Upper lobe of left lung (tissue), 6 donors: ENCODE data around the gene SDK2. TPM values are rescaled to one million over a fixed set of nuclear protein-coding genes. Genes with fewer than 3 reads are reported as not detected.

Source experiments
- ATAC-seq, 2 donors: fragments of 200-7000 bp; cut with Tn5 transposase; one replicate each; pipeline ENCODE4 v1.9.1; 2022; ENCODE audit warnings: mild to moderate bottlenecking in 2 of 2, moderate library complexity in 2 of 2; ENCODE audit not compliant: low FRiP score in 2 of 2
- DNase-seq, 2 donors: peaks; one replicate each; pipeline ENCODE4 v3.0.0-alpha.2; 2019 to 2020
- H3K27ac ChIP-seq, 4 donors: fragments of 200-600 bp; sonication (generic); one replicate each; pipeline ENCODE4 v1.5.1; 2016 to 2019
- H3K27me3 ChIP-seq, 4 donors: fragments of 200-600 bp; sonication (generic); one replicate each; pipeline ENCODE4 v1.5.1; 2017 to 2019
- H3K36me3 ChIP-seq, 4 donors: fragments of 200-600 bp; sonication (generic); one replicate each; pipeline ENCODE4 v1.5.1; 2016 to 2019
- H3K4me1 ChIP-seq, 4 donors: fragments of 200-600 bp; sonication (generic); one replicate each; pipeline ENCODE4 v1.5.1; 2018 to 2019
- H3K4me3 ChIP-seq, 4 donors: fragments of 200-600 bp; sonication (generic); one replicate each; pipeline ENCODE4 v1.5.1; 2017 to 2019; ENCODE audit warnings: mild to moderate bottlenecking in 2 of 4, moderate library complexity in 1 of 4
- H3K9me3 ChIP-seq, 4 donors: fragments of 200-600 bp; sonication (generic); one replicate each; pipeline ENCODE4 v1.5.1; 2018 to 2019
- CTCF ChIP-seq, 6 experiments: fragments of 450-650 bp in 4 of 6; fragments of 200-600 bp in 2 of 6; sonication (generic) in 2 of 6; IDR thresholded peaks; one replicate each; pipeline ENCODE4 v1.5.1; 2016 to 2019; ENCODE audit warnings: antibody characterized with exemption in 6 of 6
- EP300 ChIP-seq, 4 donors: sonication (generic); formaldehyde crosslinking; IDR thresholded peaks; one replicate each; pipeline ENCODE4 v1.5.1; 2017; ENCODE audit warnings: antibody characterized with exemption in 4 of 4, control low read depth in 2 of 4
- POLR2A ChIP-seq, 4 donors: fragments of 450-650 bp; IDR thresholded peaks; one replicate each; pipeline ENCODE4 v1.5.1; 2016 to 2017; ENCODE audit warnings: antibody characterized with exemption in 4 of 4, mild to moderate bottlenecking in 2 of 4
- POLR2AphosphoS5 ChIP-seq, 2 donors: sonication (generic); formaldehyde crosslinking; IDR thresholded peaks; one replicate each; pipeline ENCODE4 v1.5.1; 2017; ENCODE audit warnings: antibody characterized with exemption in 2 of 2
- WGBS, 2 donors: methylation state at CpG; one replicate each; pipeline ENCODE4 v1.1.5; 2017 to 2018; 5-methylcytosine and 5-hydroxymethylcytosine counted together
- total RNA-seq, 6 donors: library from RNA; depleted of rRNA in 4 of 6; stranded (reverse); fragments of >200 nt in 4 of 6; gene quantifications; one replicate each; pipeline versions ENCODE4 v1.1.0 to v1.2.1, GENCODE V29; 2016 to 2021
- donor health status: DM: no; HTN: no; CAD: no; lungs with moderate emphysema.
- donor health status: DM: no; HTN: yes; CAD: no; lungs with severe emphysema.

Gene SDK2
- total RNA-seq, 6 donors from 2014 or later: 1.2 to 7.3 (median 2.9) TPM

GRCh38 chr17:73391331-73392265 is 252.6 kb downstream of the SDK2 start:
- Histone ChIP-seq H3K27ac (no peak overlapping the region), H3K4me3 (no peak overlapping the region), H3K27me3 (no peaks in the 10 kb centered on the region), H3K9me3 (no peaks in the 10 kb centered on the region), H3K36me3 (no peaks in the 10 kb centered on the region), H3K4me1 (no peaks in the 10 kb centered on the region)
- WGBS, 2 donors: 87 to 95% methylated on average over 12 to 24 of the region's 24 CpGs
- TF ChIP-seq POLR2AphosphoS5 (IDR thresholded peaks at IDR 0.05) (no peak), POLR2A (IDR thresholded peaks at IDR 0.05) (no peak), EP300 (IDR thresholded peaks at IDR 0.05) (no peak), CTCF (IDR thresholded peaks at IDR 0.05) (no peak)
- DNase-seq: no peak
- no peak for ATAC-seq

- DNase-seq (no peak), ATAC-seq (no peak)
- Histone ChIP-seq H3K4me1 (no peaks in the 10 kb centered on the region), H3K27ac (no peak overlapping the region), H3K4me3 (no peak overlapping the region), H3K9me3 (no peaks in the 10 kb centered on the region), H3K36me3 (no peaks in the 10 kb centered on the region), H3K27me3 (no peaks in the 10 kb centered on the region)
- TF ChIP-seq POLR2A (IDR thresholded peaks at IDR 0.05): no peak
- TF ChIP-seq POLR2AphosphoS5 (IDR thresholded peaks at IDR 0.05): no peak
- TF ChIP-seq CTCF (IDR thresholded peaks at IDR 0.05): no peak
- TF ChIP-seq EP300 (IDR thresholded peaks at IDR 0.05): no peak
- 85 to 93% methylated on average over 7 to 11 of the region's 11 CpGs for WGBS, 2 donors
These were observed 253.4 kb downstream of the SDK2 start for GRCh38 chr17:73390851-73391250.

GRCh38 chr17:73390221-73390620 is 254.0 kb downstream of the SDK2 start:
- no peaks in the 10 kb centered on the region for H3K4me1 ChIP-seq
- H3K4me3 ChIP-seq: no peak overlapping the region
- WGBS, 2 donors: 98 to 100% methylated on average over 4 to 15 of the region's 16 CpGs
- no peaks in the 10 kb centered on the region for H3K36me3 ChIP-seq
- DNase-seq (no peak), ATAC-seq (peak in 1 of 2 donors; percentile 6)
- H3K9me3 ChIP-seq: no peaks in the 10 kb centered on the region
- H3K27ac ChIP-seq: no peak overlapping the region
- H3K27me3 ChIP-seq: no peaks in the 10 kb centered on the region
- TF ChIP-seq POLR2A (IDR thresholded peaks at IDR 0.05): no peak
- TF ChIP-seq POLR2AphosphoS5 (IDR thresholded peaks at IDR 0.05): no peak
- no peak for TF ChIP-seq CTCF (IDR thresholded peaks at IDR 0.05)
- TF ChIP-seq EP300 (IDR thresholded peaks at IDR 0.05): no peak

GRCh38 chr17:73389411-73389810 is 254.8 kb downstream of the SDK2 start:
- TF ChIP-seq POLR2A (IDR thresholded peaks at IDR 0.05) (no peak), EP300 (IDR thresholded peaks at IDR 0.05) (no peak), CTCF (IDR thresholded peaks at IDR 0.05) (no peak), POLR2AphosphoS5 (IDR thresholded peaks at IDR 0.05) (no peak)
- Histone ChIP-seq H3K27me3 (no peaks in the 10 kb centered on the region), H3K4me1 (no peaks in the 10 kb centered on the region), H3K27ac (no peak overlapping the region), H3K9me3 (no peaks in the 10 kb centered on the region), H3K36me3 (no peaks in the 10 kb centered on the region), H3K4me3 (no peak overlapping the region)
- DNase-seq (no peak), ATAC-seq (no peak)
- WGBS, 2 donors: 95 to 96% methylated on average over 6 of the region's 6 CpGs

GRCh38 chr17:73388578-73388905 is 255.7 kb downstream of the SDK2 start:
- TF ChIP-seq POLR2A (IDR thresholded peaks at IDR 0.05) (no peak), POLR2AphosphoS5 (IDR thresholded peaks at IDR 0.05) (no peak), EP300 (IDR thresholded peaks at IDR 0.05) (no peak), CTCF (IDR thresholded peaks at IDR 0.05) (no peak)
- ATAC-seq: no peak
- Histone ChIP-seq H3K36me3 (no peaks in the 10 kb centered on the region), H3K27me3 (no peaks in the 10 kb centered on the region), H3K9me3 (no peaks in the 10 kb centered on the region), H3K27ac (no peak overlapping the region), H3K4me1 (no peaks in the 10 kb centered on the region), H3K4me3 (no peak overlapping the region)
- no peak for DNase-seq
